NB4 (cell line): ENCODE results near the gene STARD13.

Experiments
- MAX ChIP-seq: IDR thresholded peaks from 2 replicates; pipeline ENCODE4 v1.6.1; 2011; ENCODE audit warnings: low read depth, low read length
- MYC ChIP-seq: IDR thresholded peaks from 2 replicates; pipeline ENCODE4 v1.6.1; 2011; ENCODE audit warnings: low read depth, low read length
- POLR2A ChIP-seq: IDR thresholded peaks from 2 replicates; pipeline ENCODE4 v1.6.1; 2011; ENCODE audit warnings: mild to moderate bottlenecking; ENCODE audit not compliant: insufficient read length; ENCODE audit errors: extremely low read depth
- TF ChIP-seq, protein P1 (sequence below): IDR thresholded peaks from one replicate; pipeline ENCODE4 v1.5.1; 2012; ENCODE audit warnings: low read depth, low read length

- TF ChIP-seq, protein P1, sequence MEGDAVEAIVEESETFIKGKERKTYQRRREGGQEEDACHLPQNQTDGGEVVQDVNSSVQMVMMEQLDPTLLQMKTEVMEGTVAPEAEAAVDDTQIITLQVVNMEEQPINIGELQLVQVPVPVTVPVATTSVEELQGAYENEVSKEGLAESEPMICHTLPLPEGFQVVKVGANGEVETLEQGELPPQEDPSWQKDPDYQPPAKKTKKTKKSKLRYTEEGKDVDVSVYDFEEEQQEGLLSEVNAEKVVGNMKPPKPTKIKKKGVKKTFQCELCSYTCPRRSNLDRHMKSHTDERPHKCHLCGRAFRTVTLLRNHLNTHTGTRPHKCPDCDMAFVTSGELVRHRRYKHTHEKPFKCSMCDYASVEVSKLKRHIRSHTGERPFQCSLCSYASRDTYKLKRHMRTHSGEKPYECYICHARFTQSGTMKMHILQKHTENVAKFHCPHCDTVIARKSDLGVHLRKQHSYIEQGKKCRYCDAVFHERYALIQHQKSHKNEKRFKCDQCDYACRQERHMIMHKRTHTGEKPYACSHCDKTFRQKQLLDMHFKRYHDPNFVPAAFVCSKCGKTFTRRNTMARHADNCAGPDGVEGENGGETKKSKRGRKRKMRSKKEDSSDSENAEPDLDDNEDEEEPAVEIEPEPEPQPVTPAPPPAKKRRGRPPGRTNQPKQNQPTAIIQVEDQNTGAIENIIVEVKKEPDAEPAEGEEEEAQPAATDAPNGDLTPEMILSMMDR: no peak
- TF ChIP-seq POLR2A: no peak
- no peak for TF ChIP-seq MAX
- TF ChIP-seq MYC: no peak
Measured at GRCh38 chr13:33208290-33209220, 77.0 kb downstream of the STARD13 start.
